NCI-H2196 treated with DMSO at 0.1 percent for 48 hours (cell line): ENCODE results near the gene SRMS.

Experiments
- DNase-seq: peaks from one replicate; lab custom pipeline; 2025; ENCODE audit not compliant: unreplicated experiment; lab: John Stamatoyannopoulos, UW

The SRMS gene, protein sequence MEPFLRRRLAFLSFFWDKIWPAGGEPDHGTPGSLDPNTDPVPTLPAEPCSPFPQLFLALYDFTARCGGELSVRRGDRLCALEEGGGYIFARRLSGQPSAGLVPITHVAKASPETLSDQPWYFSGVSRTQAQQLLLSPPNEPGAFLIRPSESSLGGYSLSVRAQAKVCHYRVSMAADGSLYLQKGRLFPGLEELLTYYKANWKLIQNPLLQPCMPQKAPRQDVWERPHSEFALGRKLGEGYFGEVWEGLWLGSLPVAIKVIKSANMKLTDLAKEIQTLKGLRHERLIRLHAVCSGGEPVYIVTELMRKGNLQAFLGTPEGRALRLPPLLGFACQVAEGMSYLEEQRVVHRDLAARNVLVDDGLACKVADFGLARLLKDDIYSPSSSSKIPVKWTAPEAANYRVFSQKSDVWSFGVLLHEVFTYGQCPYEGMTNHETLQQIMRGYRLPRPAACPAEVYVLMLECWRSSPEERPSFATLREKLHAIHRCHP

DNA sequence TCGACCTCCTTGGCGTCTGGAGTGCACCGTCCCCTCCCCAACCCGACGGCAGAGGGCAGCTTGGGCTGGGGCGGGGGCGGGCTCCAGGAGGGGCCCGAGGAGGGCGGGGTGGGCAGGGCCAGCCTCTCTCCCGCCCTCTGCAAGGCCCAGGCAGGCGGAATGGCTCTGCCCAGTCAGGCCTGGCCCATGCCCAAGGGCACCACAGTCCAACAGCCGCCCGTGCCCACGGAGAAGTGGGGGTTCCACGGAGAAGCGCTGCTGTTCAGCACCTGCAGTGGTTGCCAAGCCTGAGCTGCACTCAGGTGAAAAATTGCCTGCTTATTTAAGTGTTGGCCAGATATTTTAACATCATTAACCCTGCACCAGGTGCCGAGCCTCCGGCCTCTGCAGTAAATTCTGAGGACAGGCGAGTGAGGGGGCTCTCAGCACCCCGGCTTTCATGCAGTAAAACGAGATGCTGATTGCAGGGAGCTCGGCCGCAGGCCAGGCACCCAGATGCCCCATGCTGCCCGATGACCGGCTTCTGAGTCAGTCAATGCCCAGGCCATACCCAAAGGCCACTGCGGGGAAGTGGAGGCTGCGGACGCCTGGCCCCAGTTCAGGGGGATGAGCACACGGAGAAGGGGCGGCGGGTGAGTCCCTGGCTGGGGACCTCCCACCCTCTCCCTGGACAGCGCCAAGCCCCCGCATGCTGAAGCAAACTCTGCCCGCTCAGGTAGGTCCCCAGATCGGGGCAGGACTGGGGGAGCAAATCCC, at the start of gene SRMS:
Gene SRMS (minus strand): TSS at position 25 of the 756 bp plus-strand sequence. CDS start 286 bp downstream, outside the sequence.
- no peak for DNase-seq

DNA sequence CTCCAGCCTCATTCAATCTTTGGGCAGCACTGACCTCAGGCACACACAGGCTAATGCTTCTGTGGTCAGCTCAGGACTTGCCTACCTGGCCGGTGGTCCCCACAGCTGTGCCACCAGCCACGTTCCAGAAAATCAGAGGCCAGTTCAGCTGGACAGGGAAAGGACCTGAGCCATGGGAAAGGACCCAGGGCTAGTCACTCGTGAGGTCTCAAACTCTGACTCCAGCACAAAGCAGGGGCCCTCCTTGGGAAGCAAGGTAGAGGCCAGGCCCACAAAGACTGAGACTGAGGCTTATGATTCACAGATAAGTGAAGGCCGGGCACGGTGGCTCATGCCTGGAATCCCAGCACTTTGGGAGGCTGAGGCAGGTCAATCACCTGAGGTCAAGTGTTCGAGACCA, 48.9 kb upstream of the SRMS start:
- DNase-seq, result no peak

DNA sequence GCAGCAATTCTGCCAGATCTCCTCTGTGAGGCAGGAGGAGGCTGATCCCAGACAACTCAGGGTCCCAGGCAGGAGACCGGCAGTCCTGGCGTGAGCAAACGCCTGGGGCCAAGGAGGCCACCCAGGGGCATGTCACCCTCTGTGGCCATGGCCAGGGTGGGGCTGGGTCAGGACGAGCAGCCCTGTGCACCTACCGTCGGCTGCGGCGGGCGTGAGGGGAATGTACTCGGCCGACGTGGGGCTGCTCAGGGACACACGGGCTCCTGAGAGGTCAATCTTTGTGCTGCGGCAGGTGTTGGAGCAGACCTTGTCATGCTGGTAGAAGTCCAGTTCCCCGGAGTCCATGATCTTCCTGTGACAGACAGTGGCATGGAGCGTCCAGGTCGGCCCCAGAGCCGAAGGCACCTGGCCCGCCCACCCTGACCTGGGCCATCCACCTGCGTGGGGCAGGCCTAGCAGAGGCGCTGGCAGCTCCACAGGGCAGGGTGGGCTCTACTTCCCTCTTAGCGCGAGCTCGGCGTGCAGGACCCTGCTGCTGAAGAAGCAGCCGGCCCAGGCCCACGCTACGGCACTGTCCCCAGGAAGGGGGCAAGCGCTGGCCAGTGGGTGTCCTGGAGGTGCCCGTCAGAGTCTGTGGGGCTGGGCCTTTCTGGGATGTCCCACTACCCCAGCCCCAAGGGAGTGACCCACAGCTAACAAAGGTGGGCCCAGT, 48.0 kb upstream of the SRMS start:
- DNase-seq, result no peak

DNA sequence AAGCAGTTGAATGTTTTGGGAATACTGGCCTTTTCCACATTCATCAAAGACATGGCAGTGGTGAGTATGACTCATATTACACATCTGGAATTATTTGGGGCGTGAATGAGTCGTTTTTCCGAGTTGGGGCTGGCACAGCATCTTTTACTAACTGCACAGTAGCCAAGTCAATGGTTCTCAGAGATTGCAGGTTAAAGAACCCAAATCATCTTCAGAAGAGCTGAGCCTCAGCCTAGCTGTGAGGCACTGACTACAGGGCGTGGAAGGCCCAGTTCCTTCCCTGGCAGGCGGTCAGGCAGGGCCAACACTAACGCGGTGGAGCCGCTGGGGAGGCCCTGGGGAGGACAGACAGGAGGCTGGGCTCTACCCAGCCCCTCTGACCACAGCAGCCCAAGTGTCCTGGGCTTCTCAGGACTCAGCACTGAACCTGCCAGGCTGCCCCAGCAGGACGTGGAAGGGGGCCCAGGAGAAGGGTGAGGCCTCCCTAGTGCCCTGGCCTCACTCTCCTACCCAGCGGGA, 46.6 kb upstream of the SRMS start:
- DNase-seq, result no peak

DNA sequence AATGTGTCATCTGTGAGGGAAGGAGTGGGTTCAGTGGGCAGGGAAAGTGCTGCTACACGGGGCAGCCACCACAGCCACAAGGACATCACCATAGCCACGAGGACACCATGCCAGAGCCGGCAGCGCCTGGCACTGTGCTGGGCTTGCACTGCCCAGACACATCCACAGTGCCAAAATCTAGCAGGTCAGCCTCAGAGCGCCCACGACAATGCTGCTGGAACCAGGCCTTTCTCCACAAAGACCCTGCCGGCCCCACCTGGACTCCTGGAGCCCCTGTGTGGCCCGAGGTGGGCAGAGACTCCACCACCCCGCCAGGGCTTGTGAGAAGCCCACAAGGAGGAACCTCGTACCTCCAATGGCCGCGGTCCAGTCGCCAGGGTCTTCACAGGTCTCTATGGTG, 45.1 kb upstream of the SRMS start:
- no peak for DNase-seq

DNA sequence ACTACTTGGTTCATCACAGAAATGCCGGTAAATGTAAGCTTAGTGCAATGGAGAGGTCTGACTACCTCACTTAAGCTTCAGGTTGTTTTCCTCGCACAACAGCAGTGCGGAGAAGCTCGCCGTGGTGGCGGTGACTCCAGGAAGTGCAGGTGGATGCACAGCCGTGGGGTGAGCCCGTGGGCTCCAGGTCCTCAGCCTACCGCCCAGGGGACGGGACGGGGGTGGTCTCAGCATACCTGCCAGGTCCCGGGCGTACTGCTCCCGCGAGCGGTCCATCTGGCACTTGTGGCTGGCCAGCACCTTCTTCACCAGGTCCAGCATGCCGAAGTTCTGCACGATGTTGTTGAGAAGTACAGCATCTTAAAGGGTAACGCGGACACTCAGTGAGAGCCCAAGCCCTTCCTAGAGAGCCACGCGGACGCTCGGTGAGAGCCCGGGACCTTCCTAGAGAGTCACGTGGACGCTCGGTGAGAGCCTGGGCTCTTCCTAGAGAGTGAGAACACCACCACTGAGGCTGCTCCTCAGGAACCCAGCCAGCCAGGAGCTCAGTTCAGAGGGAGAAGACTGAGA, 44.3 kb upstream of the SRMS start:
- no peak for DNase-seq

DNA sequence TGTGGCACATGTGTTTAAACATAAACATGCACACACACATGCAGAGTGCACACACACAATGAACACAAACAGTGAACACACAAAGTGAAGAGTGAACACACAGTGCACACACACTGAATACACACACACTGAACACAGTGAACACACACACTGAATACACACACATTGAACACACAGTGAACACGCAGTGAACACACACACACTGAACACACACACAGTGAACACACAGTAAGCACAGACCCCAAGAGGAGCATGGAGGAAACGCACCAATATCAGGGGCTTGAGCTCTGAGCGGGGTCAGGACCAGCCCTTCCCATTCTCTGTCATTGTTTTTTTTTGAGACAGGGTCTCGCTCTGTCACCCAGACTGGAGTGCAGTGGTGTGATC, 43.6 kb upstream of the SRMS start:
- no peak for DNase-seq

DNA sequence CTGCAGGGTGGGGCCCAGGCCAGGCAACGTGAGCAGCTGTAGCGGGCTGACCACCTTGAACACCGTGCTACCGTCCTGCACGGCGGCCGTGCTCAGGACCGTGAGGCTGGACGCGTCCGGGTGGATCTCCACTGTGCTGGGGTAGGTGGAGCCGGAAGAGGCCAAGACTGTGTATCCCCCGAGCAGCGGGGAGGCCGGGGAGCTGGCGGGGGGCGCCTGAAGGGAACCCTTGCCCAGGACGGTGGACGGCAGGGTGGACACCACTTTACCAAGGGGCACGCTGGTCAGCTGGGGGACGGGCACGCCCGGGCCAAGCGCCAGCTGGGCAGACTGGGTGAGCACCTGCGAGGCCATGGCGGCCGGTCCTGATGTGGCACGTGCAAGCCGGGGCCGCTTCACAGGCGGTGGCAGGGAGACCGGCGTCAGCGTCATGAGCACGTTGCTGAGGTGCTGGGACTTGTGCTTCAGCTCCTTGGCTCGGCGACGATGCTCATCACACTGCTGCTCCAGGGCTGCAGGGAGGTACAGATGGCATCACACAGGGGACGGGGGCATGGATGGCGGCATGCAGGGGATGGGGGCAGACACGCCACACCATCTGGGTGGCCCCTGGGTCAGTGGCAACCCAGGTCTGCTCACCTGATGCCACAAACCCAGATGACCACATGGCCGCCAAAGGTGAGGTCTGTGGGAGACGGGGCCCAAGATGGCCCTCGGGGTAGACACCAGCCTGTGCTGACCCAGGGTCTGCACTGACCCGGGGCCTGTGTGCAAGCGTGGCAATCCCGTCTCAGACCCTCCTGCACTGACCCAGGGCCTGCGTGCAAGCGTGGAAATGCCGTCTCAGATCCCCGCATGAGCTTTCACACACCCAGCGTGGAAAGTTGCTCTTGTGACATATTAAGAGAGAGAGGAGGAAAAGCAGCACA, 42.9 kb upstream of the SRMS start:
- DNase-seq, result no peak

DNA sequence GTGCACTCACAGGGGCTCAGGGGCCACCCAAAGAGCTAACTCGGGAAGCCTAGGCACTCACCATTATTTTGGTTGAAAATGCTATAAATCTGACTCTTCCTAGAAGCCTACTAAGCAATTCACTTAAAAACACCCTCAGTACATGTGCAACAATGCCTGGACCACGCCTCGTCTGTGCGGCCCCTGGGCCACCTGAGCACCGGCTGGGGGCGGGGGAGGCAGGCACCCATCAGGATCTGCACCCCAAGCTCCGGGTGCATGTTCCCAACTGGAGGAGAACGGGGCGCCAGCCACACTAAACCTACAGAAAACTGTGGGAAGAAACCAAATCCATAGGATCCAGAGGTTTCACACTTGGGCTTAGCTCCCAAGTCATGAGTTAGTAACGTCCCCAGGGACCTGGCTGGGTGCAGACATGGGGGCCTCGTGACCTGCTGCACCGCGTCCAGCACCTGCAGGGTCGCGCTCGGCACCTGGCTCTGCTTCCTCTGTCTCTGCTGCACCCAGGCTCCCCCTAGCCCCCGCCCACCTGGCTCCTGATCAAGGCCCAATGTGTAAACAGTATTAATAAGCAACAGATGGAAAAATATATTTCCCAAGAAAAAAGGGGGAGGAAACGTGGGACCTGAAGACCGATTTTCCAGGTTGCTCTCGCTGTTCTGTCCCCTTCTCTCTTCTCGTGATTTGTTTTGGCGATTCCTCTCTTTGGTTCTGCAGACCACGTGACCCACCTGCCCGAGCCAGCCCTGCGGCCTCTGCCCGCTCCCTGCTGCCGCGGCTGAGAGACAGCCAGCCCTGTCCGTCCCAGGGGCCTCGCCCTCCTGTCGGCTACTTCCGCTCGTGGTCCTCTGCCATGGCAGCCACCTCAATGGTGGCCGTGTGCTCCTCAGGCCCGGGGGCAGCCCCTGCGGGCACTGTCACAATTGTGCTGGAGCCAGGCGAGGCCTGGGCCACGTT, 42.0 kb upstream of the SRMS start:
- DNase-seq, result no peak

DNA sequence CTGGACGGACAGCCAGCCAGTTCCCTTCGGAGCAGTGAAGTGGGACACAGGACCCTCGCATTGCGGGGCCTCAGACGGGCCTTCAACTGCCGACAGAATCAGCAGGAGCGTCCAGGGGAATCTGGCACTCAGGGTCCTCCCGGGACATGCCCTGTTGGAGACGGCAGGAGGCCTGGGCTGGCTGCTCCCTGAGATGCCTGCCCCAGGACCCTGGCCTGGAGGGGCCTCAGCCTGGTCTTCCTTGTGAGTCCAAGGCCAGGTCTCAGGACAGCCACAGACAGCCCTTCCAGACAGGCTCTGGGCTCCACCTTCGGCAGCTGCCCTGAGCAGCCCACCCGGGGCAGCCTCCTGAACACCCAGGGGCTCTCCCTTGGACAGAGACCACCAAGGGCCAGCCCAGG, 41.1 kb upstream of the SRMS start:
- DNase-seq, result no peak

DNA sequence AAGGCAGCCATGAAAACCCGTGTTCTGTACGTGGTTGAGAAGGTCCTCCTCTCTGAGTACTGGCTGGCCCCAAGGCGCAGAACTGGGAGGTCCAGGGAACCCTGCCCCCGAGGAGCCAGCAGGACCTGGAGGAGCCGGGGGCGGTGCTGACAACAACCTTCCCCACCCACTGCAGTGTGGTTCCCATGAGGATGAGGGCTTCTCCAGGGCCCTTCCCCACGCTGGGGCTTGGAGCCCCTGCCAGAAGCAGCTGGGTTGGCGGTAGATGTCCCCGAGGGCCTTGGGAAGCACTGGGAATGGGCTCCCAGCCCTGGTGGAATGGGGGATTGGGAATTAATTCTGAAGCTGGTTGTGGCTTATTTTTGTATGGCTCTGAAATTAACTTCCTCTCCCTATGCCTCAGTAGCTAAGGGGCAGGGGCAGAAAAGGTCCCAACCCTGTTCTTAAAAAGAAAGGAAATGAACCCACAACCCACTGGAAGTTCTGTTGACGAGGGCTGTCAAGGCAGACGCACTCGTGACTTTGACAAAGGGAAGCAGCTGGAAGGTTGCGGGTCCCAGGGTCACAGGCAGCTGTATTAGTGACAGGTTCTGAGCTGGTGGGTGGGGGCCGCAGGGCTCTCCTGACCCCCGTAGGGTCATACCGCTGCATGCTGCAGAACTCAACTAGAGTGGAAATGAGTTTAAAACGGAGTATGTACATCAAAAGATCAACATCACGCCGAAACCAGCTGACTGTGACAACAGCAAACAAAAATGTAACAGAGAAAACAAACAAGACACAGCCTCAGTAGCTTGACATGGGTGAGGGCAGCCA, 40.4 kb upstream of the SRMS start:
- no peak for DNase-seq

DNA sequence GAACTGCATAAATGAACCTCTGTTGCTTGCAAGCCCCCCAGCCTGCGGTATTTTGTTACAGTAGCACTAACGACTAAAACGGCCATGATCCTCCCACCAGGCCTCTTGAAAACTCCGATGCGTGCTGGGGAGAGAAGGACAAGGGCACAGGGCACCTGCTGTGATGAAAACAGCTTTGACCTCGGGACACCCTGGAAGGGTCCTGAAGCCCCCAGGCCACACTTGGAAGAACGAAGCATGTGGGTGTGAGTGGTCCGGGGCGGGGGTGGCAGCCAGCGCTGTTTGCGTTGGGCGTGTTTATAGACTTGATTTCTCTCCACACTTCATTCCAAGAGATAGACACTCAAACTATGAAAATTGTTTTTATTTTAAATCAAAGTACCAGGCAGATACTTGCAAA, 39.7 kb upstream of the SRMS start:
- no peak for DNase-seq

DNA sequence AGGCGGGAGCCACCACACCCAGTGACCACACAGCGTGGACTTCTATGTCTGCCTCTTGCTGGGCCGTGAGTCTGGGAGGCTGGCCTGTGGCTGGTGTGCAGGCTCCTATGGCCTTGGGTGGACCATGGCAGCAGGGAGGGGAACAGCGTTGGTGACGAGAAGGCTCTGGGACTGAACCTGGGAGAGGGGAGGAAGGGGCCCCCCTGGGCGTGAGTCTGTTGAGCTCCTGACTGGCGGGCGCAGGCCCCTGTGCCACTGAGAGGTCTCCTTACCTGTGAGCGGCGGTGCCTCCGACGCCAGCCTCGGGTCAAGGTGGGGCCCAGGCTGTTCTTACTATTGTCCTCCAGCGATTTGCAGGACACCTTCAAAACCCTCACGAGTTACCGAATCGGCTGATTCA, 39.2 kb upstream of the SRMS start:
- DNase-seq, result no peak

DNA sequence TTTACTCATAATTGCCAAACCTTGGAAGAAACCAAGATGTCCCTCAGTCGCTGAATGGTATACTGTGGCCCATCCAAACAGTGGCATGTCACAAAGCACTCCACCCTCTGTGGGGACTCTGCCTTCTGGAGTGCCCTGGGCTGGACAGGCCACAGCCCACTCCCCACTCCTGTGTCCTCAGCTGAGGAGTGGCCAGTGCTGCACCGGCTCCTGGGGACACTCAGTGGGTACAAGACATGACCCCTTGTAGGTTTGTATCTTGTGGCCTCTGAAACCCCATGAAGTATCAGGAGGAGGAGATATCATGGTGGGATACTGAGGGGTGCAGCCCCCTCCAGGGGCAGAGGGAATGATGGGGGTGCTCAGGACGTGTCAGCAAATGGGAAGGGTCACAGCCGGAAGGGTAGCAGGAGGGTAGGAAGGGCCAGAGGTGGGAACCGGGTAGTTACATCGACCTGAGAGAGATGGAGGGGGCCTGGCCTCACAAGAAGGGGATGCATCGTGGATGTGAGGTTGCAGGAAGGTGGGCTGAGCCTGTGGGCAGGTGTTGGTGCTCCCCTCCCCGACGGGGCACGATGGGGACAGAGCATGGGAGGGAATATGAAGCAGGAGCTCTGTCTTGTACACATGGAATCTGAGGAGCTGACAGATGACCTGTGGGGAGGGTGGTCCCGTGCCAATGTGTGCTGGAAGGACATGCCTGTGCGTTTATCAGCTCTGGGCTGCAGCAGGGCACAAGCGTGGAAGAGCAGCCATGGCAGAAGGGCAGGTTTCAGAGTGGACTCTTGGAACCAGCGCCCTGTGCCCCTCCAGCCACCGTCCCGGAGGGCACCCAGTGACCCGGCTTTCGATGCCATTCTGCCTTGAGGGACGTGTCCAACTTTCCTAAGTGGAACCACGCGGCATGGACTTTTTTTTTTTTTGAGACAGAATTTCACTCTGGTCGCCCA, 38.3 kb upstream of the SRMS start:
- DNase-seq, result no peak

DNA sequence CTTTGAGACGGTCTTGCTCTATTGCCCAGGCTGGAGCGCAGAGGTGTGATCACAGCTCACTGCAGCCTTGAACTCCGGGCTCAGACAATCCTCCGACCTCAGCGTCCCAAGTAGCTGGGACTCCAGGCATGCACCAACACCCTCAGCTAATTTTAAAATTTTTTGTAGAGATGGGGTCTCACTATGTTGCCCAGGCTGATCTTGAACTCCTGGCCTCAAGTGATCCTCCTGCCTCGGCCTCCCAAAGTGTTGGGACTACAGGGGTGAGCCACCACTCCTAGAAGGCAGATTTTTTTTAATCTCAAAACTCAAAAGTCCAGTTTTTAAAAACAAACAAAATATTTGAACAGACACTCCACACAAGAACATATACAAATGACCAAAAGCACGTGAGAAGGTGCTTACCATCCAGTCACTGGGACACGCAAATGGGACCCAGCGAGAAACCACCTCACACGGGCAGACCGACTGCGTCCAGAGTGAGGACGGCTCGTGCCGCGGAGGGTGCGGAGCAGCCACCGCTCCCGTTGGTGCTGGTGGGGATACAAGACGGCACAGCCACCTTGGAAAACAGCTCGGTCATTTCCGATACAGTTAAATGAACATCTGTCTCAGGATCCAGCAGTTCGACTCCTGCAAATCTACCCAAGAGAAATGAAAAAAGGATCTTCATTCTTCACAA, 35.0 kb upstream of the SRMS start:
- DNase-seq, result no peak

DNA sequence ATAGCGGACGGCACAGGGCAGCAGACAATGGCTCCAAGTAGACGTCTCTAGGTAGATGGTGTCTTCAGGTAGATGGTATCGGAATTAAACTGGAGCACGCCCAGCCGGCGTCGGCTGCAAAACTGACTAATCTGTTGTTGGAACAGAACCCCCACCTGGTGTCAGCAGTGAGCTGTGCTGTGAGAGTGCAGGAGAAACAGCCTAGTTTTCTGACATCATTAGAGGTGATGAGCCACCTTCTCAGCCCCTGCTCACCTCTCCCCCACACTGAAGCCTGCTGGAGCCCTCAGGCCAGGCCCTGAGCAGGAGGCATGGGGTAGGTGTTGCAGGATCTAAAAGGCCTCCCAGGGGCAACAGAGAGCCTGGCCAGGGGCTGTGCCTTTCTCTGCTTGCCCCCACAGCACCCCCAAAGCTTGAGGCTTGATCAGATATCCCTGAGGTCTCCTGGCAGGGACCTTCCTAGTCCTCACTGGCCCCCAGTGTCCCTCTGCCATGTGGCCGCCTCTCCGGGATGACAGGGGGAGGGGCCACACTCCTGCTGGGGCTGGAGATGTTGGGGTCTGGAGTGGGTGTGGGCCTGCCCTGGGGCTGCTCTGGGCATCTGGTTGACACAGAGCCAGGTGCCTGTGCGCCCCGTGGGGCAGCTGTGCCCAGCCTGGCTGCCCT, 33.4 kb upstream of the SRMS start:
- no peak for DNase-seq
